Smooth muscle cell (in vitro differentiated cells): ENCODE data around the gene ATG4D. TPM values are rescaled to one million over a fixed set of nuclear protein-coding genes. Genes with fewer than 3 reads are reported as not detected.

ENCODE experiments used
- DNase-seq: peaks from one replicate; lab custom pipeline; 2025; ENCODE audit not compliant: unreplicated experiment; lab: John Stamatoyannopoulos, UW
- H2AFZ ChIP-seq: fragments of 200-600 bp; sonication (generic); 2 replicates; pipeline ENCODE4 v1.6.0; 2016; ENCODE audit warnings: antibody characterized with exemption, low read depth, mild to moderate bottlenecking
- H3F3A ChIP-seq: fragments of 200-600 bp; sonication (generic); 2 replicates; pipeline ENCODE4 v1.6.0; 2017; ENCODE audit warnings: antibody characterized with exemption, low read depth
- H3K27ac ChIP-seq: fragments of 200-600 bp; sonication (generic); 2 replicates; pipeline ENCODE4 v1.5.1; 2016; ENCODE audit warnings: low read depth, mild to moderate bottlenecking
- H3K27me3 ChIP-seq: fragments of 200-600 bp; sonication (generic); 2 replicates; pipeline ENCODE4 v1.6.1; 2016; ENCODE audit warnings: low read depth, mild to moderate bottlenecking
- H3K36me3 ChIP-seq: fragments of 200-600 bp; sonication (generic); 2 replicates; pipeline ENCODE4 v1.5.1; 2016; ENCODE audit warnings: low read depth
- H3K4me1 ChIP-seq: fragments of 200-600 bp; sonication (generic); 2 replicates; pipeline ENCODE4 v1.5.1; 2016; ENCODE audit warnings: low read depth
- H3K4me2 ChIP-seq: fragments of 200-600 bp; sonication (generic); 2 replicates; pipeline ENCODE4 v1.6.0; 2016; ENCODE audit warnings: mild to moderate bottlenecking
- H3K4me3 ChIP-seq: fragments of 200-600 bp; sonication (generic); 2 replicates; pipeline ENCODE4 v1.5.1; 2016; ENCODE audit warnings: mild to moderate bottlenecking
- H3K79me2 ChIP-seq: fragments of 200-600 bp; sonication (generic); 2 replicates; pipeline ENCODE4 v1.6.0; 2016; ENCODE audit warnings: low read depth, mild to moderate bottlenecking
- H3K9ac ChIP-seq: fragments of 200-600 bp; sonication (generic); 2 replicates; pipeline ENCODE4 v1.6.0; 2016; ENCODE audit warnings: low read depth
- H3K9me3 ChIP-seq: fragments of 200-600 bp; sonication (generic); replicated peaks from 2 replicates; pipeline ENCODE4 v1.5.1; 2016; ENCODE audit warnings: low read depth
- H4K20me1 ChIP-seq: fragments of 200-600 bp; sonication (generic); 2 replicates; pipeline ENCODE4 v1.6.0; 2016; ENCODE audit warnings: low read depth
- CTCF ChIP-seq: fragments of 200-600 bp; sonication (generic); IDR thresholded peaks from 2 replicates; pipeline ENCODE4 v1.5.1; 2017; ENCODE audit warnings: borderline replicate concordance, mild to moderate bottlenecking, antibody characterized with exemption; ENCODE audit not compliant: insufficient read depth, poor library complexity, severe bottlenecking
- whole genome bisulfite sequencing: methylation state at CpG from one replicate; pipeline ENCODE4 v1.1.7; 2016; ENCODE audit warnings: low lambda C conversion rate; 5-methylcytosine and 5-hydroxymethylcytosine counted together
- polyA plus RNA-seq: library from polyadenylated mRNA; unstranded; fragments of >200 nt; fragmentation: Nextera tagmentation; extraction: Ambion mirVana; gene quantifications from 2 replicates; pipeline ENCODE4 v1.2.1, GENCODE V29; 2016
- total RNA-seq: library from RNA; depleted of rRNA; stranded (reverse); fragments of >200 nt; gene quantifications from 2 replicates; pipeline ENCODE4 v1.2.3, GENCODE V29; 2014

ATG4D gene
- total and polyA plus RNA-seq, 2 experiments from 2014 or later, result 12.9 to 19.0 TPM

- H3K27me3 ChIP-seq, result no peaks in the 10 kb centered on the region
- H3K4me1 ChIP-seq, result peaks cover 6% of the 10 kb centered on the region
- no peaks in the 10 kb centered on the region for H3F3A ChIP-seq
- no peaks in the 10 kb centered on the region for H3K9me3 ChIP-seq
- no peak overlapping the region for H3K27ac ChIP-seq
- H4K20me1 ChIP-seq, result peaks cover 9% of the 10 kb centered on the region
- H3K36me3 ChIP-seq, result no peaks in the 10 kb centered on the region
- peaks cover 35% of the 10 kb centered on the region for H3K79me2 ChIP-seq
- H3K9ac ChIP-seq, result no peak overlapping the region
- no peak overlapping the region for H2AFZ ChIP-seq
- 88% methylated on average over 23 of the region's 23 CpGs for WGBS
- DNase-seq, result no peak
- TF ChIP-seq CTCF, result no peak
- H3K4me3 ChIP-seq, result peak overlapping the region; percentile 96
- peak overlapping the region; percentile 83 for H3K4me2 ChIP-seq
These were observed 1.1 kb downstream of the ATG4D start for GRCh38 chr19:10544753-10545251.

GRCh38 chr19:10546817-10547216 lies 3.1 kb downstream of the ATG4D start:
- H4K20me1 ChIP-seq, result peaks cover 9% of the 10 kb centered on the region
- H3K36me3 ChIP-seq, result no peaks in the 10 kb centered on the region
- H3K4me3 ChIP-seq, result no peak overlapping the region
- no peak overlapping the region for H3K4me2 ChIP-seq
- TF ChIP-seq CTCF, result no peak
- H3K9ac ChIP-seq, result no peak overlapping the region
- no peaks in the 10 kb centered on the region for H3F3A ChIP-seq
- H3K9me3 ChIP-seq, result no peaks in the 10 kb centered on the region
- H3K27me3 ChIP-seq, result no peaks in the 10 kb centered on the region
- no peak overlapping the region for H2AFZ ChIP-seq
- no peak overlapping the region for H3K27ac ChIP-seq
- 98% methylated on average over 17 of the region's 17 CpGs for WGBS
- no peak for DNase-seq
- H3K4me1 ChIP-seq, result peaks cover 6% of the 10 kb centered on the region
- peaks cover 35% of the 10 kb centered on the region for H3K79me2 ChIP-seq

GRCh38 chr19:10548746-10549276 lies 5.1 kb downstream of the ATG4D start:
- Histone ChIP-seq H3K9me3 (no peaks in the 10 kb centered on the region), H2AFZ (no peak overlapping the region), H3K4me2 (no peak overlapping the region), H4K20me1 (peaks cover 17% of the 10 kb centered on the region), H3K27ac (no peak overlapping the region), H3K27me3 (no peaks in the 10 kb centered on the region), H3K9ac (no peak overlapping the region), H3K4me1 (peaks cover 6% of the 10 kb centered on the region), H3F3A (peaks cover 2% of the 10 kb centered on the region), H3K36me3 (no peaks in the 10 kb centered on the region), H3K4me3 (no peak overlapping the region), H3K79me2 (peaks cover 32% of the 10 kb centered on the region)
- DNase-seq, result no peak
- 98% methylated on average over 18 of the region's 18 CpGs for WGBS
- TF ChIP-seq CTCF, result no peak

GRCh38 chr19:10549733-10550132 lies 6.0 kb downstream of the ATG4D start:
- Histone ChIP-seq H3K4me3 (no peak overlapping the region), H3F3A (peaks cover 11% of the 10 kb centered on the region), H2AFZ (no peak overlapping the region), H3K27me3 (no peaks in the 10 kb centered on the region), H3K9ac (no peak overlapping the region), H4K20me1 (peaks cover 17% of the 10 kb centered on the region), H3K4me1 (peaks cover under 1% of the 10 kb centered on the region), H3K9me3 (no peaks in the 10 kb centered on the region), H3K4me2 (no peak overlapping the region), H3K79me2 (peaks cover 23% of the 10 kb centered on the region), H3K27ac (no peak overlapping the region), H3K36me3 (no peaks in the 10 kb centered on the region)
- DNase-seq, result no peak
- WGBS, result 98% methylated on average over 7 of the region's 7 CpGs
- no peak for TF ChIP-seq CTCF
